Stimulated activated CD8-positive, alpha-beta memory T cell treated with anti-CD3 and anti-CD28 coated beads, Interleukin-2, amount 100 ng/mL, for 48 hours (primary cell): ENCODE measurements around the gene PRSS22.

Source experiments
- DNase-seq, 2 donors: peaks; one replicate each; pipeline ENCODE4 v3.0.0-alpha.2; 2020; ENCODE audit warnings: low read depth in 2 of 2

PRSS22 gene, protein sequence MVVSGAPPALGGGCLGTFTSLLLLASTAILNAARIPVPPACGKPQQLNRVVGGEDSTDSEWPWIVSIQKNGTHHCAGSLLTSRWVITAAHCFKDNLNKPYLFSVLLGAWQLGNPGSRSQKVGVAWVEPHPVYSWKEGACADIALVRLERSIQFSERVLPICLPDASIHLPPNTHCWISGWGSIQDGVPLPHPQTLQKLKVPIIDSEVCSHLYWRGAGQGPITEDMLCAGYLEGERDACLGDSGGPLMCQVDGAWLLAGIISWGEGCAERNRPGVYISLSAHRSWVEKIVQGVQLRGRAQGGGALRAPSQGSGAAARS

DNA sequence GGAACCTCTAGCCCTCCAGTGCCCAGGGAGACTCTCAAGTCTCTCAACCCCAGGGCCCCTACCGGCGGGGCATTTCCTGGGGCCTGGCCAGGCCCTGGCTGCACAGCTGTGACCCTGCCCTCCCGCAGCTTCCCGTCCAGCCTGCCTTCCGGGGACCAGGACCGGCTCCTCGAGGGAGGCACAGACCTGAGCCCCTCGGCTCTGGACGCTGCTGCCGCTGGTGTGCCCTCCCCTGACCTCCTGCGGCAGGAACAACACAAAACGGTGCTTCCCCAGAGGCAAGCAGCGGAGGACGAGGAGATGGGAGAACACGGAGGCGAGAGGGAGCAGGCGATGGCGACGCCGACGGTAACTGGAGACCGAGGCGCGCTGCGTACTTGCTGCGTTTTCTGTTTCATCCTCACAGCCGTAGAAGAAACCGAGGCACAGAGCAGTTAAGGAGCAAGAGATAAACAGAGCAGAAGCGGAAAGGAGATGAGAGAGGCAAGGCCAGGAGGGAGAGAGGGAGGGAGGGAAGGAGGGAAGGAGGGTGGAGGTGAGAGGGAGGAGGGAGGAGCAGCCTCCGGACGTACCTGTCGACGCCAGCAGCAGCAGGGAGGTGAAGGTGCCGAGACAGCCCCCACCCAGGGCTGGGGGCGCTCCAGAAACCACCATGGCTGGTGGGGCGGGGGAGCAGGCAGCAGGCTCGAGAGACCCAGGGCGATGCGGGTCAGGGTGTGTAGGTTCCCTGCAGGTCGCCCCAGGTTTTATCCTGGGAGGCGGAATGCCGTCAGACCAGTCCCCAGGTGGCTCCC is at the start of gene PRSS22:
TSS of gene PRSS22 (minus strand) at position 720 of the 794 bp plus-strand sequence. CDS start at position 654, 66 bp downstream.
- no peak for DNase-seq

GRCh38 chr16:2907084-2907753 is 49.2 kb upstream of the PRSS22 start:
- DNase-seq, result peak in 1 of 2 donors; percentile 39

DNA sequence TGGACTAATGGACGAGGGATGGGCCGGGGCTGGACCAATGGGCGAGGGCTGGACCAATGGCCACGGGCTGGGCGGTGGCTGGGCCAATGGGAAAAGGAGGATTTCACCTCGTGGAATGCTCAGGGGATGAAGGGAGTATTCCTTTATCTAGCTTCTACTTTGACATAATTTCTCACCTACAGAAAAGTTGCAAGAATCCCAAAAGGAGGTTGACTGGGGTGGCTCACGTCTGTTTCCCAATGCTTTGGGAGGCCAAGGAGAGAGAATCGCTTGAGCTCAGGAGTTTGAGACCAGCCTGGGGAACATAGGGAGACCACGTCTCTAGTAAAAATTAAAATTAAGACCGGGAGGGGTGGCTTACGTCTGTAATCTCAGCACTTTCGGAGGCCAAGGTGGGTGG is 48.0 kb upstream of the PRSS22 start:
- no peak for DNase-seq

DNA sequence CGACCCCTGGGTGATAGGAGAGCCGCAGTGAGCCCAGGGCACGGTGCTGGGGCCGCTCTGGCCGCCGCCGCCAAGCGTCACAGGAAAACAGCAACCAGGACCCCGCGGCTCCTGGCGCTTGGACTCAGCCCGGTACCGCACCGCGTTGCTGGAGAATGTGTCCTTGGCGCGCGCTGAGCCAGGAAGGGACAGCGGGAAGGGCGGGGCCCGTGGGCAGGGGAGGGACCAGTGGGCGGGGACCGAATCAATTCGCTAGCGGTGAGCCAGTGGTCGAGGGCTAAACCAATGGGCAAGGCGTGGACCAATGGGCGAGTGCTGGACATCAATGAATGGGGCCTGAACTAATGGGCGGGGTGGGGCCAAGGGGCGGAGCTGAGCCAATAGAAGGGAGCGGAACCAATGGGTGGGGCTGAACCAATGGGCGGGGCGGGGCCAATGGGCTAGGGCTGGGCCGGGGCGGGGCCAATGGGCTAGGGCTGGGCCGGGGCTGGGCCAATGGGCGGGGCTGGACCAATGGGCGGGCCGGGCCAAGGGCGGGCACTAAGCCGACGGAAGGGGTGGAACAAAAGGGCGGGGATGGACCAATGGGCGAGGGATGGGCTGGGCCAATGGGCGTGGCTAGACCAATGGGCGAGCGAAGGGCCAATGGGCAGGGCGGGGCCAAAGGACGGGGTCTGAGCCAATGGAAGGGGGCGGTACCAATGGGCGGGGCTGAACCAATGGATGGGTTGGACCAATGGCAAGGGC is 47.4 kb upstream of the PRSS22 start:
- DNase-seq, result peak; percentile 97 to 99

GRCh38 chr16:2904922-2905240 is 46.9 kb upstream of the PRSS22 start:
- no peak for DNase-seq

DNA sequence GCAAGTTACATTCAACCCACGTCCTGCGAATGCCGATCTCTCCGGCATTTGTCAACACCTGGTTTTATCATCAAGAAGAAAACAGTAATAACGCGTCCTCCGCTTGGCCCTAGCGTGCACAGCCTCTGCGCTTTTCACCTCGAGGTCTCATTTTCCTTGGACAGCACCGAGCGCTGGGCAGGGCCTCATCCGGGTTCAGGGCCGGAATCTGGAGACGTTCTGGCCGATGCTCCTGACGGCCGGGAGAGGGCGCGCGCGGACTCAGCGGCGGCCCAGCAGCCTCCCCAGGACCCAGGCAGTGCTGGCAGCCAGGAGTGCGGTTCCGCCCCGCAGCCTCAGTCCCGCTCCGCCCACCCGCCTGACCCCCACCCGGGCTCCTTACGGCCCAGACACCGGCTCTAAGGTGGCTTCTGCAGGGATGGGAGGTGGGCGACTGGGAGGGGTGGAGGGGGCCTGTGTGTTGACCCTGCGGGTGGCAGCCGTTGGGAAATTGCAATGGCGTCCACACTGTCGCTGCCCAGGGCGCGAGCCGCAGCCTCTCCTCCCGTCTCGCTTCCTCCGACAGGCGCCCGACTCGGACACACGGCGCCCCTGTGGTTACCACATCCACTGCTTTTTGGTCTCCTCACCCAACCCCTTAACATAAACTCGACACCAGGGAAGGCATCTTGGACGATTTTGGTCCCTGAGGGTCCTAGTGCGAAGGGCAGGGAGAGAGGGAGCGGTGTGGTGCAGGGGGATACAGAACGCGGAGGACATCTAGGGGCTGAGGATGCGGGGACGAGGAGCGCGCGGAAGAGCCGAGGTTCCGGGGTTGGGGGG is 46.3 kb upstream of the PRSS22 start:
- DNase-seq, result peak; percentile 67 to 72

DNA sequence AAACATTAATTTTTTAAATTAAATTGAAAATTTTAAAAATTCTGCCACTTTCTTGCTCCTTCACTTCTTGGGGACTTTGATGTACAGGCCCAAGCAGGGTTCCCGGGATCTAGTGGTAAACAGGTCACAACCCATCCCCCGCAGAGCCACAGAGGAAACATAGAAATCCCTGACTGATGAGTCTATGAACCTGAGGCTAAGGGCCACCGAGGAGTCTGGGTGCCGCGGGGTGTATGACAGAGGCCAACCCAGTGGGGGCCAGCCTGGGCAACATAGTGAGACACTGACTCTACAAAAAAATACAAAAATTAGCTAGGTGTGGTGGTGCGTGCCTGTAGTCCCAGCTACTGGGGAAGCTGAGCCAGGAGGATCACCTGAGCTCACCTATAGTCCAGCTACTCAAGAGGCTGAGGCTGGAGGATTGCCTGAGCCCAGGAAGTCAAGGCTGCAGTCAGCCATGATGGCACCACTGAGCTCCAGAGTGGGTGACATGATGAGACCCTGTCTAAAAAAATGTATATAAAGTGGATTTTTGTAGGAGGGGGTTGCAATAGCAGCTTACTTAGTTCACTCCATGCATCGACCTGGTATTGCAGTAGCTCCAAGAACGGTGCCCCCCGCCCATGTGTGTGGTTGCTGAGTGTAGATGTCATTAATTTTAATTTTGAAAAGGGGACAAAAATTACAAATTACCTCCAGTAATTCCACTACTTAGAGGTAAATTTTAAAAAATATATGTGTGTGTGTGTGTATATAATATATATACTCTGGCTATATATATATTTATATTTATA is 44.6 kb upstream of the PRSS22 start:
- no peak for DNase-seq

DNA sequence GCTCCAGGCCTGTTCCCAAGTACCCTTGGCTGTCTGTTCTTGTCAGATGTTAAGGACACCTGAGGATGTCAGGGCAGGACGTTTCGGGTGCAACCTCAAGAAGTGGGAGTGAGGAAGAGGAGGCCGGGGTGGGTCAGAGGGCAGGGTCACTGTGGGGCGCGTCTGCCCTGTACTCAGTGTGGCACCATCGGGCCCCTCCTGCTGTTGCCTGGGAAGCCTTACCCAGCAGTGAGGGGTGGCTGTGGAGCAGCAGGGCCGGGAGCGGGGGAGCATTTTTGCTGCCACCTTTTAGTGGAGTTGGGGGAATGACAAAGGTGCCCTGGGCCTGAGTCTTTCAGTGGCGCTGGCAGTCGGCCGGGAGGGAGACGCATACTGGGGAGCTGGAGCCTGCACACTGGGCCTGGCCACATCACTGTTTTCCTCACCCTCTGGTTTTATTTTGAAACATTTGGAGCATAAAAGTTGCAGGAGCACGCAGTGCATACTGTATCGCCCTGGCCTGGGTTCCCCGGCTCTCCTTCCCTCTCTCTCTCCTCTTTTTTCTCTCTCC is 42.6 kb upstream of the PRSS22 start:
- no peak for DNase-seq

GRCh38 chr16:2899564-2900072 is 41.6 kb upstream of the PRSS22 start:
- DNase-seq, result no peak

GRCh38 chr16:2898831-2899563 is 41.0 kb upstream of the PRSS22 start:
- no peak for DNase-seq

DNA sequence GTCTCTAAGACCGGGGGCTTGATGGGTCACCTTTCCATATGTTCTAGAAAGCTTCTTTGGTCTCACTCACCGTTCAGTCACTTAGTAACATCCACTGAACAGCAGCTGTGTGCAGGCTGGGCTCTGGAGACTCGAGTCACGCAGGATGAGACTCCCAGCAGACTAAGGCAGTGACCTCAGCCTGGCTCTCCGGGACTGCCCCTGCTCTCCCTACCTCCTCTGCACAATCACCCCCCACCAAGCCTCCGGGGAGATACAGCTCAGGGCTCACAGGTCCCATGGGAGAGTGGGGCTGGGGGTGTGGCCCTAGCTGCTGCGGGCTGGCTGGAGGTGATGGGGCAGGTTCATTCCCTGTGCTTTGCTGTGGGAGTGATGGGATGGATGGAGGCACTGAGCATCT is 39.1 kb upstream of the PRSS22 start:
- no peak for DNase-seq

GRCh38 chr16:2896480-2897010 is 38.6 kb upstream of the PRSS22 start:
- no peak for DNase-seq

DNA sequence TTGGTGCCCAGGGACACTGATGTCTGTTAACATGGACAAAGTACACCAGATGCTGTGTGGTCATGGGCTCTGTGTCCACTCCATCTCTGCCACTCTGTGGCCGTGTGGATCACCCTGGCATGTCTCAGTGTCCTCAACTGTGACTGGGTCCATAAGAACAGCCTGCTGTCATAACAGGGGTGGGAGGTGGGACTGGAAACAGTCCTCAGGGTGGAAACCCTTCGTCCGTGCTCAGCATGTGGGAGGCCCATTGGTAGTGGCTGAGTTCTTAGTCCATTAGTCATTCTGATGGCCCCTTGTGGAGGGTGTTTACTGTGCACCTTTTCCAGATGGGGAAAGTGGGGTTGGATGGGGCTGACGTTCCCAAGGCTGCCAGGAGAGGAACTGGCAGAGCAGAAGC is 37.8 kb upstream of the PRSS22 start:
- no peak for DNase-seq

DNA sequence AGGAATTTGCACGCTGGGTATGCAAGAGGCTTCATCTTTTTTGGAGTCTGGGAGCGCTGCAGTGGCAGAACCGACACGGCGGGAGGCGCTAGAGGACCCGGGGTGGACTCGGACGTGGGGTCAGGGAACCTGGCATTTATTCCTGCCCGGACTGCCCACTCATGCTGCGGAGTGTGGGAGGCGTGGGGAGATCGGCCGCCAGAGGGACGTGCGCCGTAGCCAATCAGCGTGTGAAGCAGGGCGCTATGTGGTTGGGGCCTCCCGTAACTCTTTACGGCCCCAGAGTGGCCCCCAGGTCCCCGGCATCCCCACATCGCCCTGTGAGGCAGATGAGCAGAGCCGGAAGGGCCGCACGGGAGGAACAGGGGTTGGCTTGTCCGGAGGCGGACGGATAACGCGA is 36.3 kb upstream of the PRSS22 start:
- no peak for DNase-seq

DNA sequence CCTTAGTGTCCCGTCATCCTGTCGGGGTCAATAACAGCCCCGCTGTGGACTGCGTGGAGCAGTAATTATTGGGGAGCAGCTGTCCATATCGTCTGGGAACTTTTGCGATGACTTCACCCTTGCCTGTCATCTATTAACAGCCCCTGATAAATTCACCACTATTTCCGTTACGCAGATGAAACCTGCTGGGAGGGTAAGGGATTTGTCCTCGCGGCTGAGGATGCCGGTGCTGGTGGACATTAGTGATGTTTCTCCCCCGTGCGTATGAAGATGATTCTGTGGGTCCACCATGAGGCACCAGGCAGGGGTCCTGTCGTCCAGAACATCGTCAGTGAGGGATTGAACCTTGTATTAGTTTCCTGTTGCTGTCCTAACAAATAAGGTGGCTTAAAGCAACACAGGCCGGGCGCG is 26.1 kb upstream of the PRSS22 start:
- DNase-seq, result no peak

GRCh38 chr16:2883458-2883908 is 25.5 kb upstream of the PRSS22 start:
- DNase-seq, result no peak

DNA sequence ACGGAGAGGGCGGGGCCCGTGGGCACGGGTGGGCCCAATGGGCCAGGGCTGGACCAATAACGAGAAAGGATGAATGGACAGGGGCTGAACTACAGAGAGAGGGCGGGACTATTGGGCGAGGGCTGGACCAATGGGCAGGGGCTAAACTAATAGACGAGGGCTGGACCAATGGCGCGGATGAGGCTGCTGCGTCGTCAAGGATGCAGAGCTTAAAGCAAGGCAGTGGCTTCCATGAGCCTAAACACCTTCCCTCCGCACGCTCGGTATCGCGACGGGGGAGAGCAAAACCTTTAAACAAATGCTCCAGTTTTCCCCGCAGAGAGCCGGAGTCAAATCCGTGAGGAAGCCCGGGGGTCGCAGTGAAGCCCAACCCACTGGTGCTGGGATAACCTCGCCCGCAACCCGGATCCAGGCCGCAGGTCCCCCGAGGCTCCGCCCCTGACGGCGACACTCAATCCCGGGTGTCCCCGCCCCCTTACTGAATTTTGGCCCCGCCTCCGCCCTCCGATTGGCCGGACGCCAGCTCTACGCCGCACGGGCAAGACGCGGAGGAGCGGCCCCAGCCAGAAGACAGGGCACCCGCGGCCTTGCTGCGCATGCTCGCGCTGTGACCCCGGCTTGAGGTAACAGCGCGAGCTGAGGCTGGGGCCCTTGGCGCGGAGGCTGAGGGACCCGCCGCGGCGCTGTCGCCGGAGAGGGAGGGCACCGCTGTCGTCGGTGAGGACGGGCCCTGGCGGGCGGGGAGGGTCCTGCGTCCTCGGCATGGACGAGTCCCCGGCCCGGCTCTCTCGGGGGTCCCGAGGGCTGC is 24.9 kb upstream of the PRSS22 start, which contains the start of gene FLYWCH2:
TSS of gene FLYWCH2 (plus strand) at position 566 of the 808 bp plus-strand sequence. CDS start 13,235 bp downstream, outside the sequence.
- DNase-seq, result peak; percentile 99 to 100
